ENCODE measurements around the gene CACTIN. TPM values are rescaled to one million over a fixed set of nuclear protein-coding genes. Genes with fewer than 3 reads are reported as not detected.

CACTIN gene
- total RNA-seq, 1 experiment from 2014 or later, result 18.6 TPM

GRCh38 chr19:3661284-3662238 lies 35.0 kb upstream of the CACTIN start:
- no TSS peak for BruUV-seq (replicated peaks)
- ChIA-PET CTCF (no interaction called here), POLR2A (ENCODE audit: unreplicated experiment) (no interaction called here)
- H3K79me2 ChIP-seq (ENCODE audit: low read depth), result no peaks in the 10 kb centered on the region
- H3K4me3 ChIP-seq, result no peak overlapping the region
- DNase-seq, result no peak
- no peaks in the 10 kb centered on the region for H3F3A ChIP-seq (ENCODE audit: insufficient read depth, low read depth)
- no peak overlapping the region for H2AFZ ChIP-seq
- H3K9me3 ChIP-seq (ENCODE audit: insufficient read depth, low read depth), result no peaks in the 10 kb centered on the region
- H4K20me1 ChIP-seq (ENCODE audit: insufficient read depth), result no peaks in the 10 kb centered on the region
- H3K27me3 ChIP-seq (ENCODE audit: insufficient read depth, low read depth), result no peaks in the 10 kb centered on the region
- no peaks in the 10 kb centered on the region for H3K4me1 ChIP-seq (replicated peaks; ENCODE audit: insufficient read depth)
- intact Hi-C loops (cut with micrococcal nuclease; ENCODE audit: unreplicated experiment), result no loop called here
- TF ChIP-seq CTCF (conservative IDR thresholded peaks at IDR 0.05), result no peak
- no peak for TF ChIP-seq EZH2 (IDR thresholded peaks at IDR 0.05; ENCODE audit: low read depth)
- no peak overlapping the region for H3K27ac ChIP-seq
- no peaks in the 10 kb centered on the region for H3K9me2 ChIP-seq (ENCODE audit: insufficient read depth)
- H3K4me2 ChIP-seq, result no peak overlapping the region
- no peaks in the 10 kb centered on the region for H3K36me3 ChIP-seq (ENCODE audit: low read depth)

GRCh38 chr19:3660493-3661219 lies 34.1 kb upstream of the CACTIN start:
- no peaks in the 10 kb centered on the region for H3F3A ChIP-seq (ENCODE audit: insufficient read depth, low read depth)
- intact Hi-C loops (cut with micrococcal nuclease; ENCODE audit: unreplicated experiment), result no loop called here
- no TSS peak for BruUV-seq (replicated peaks)
- H2AFZ ChIP-seq, result no peak overlapping the region
- H3K36me3 ChIP-seq (ENCODE audit: low read depth), result no peaks in the 10 kb centered on the region
- ChIA-PET POLR2A (ENCODE audit: unreplicated experiment) (no interaction called here), CTCF (interaction anchor here (0.6 kb wide), 1 partner anchor 683 kb away, joined by 5 read pairs; the partner anchor contains the start of gene TLE6)
- H3K9me2 ChIP-seq (ENCODE audit: insufficient read depth), result no peaks in the 10 kb centered on the region
- H3K27ac ChIP-seq, result no peak overlapping the region
- no peaks in the 10 kb centered on the region for H3K27me3 ChIP-seq (ENCODE audit: insufficient read depth, low read depth)
- DNase-seq, result no peak
- no peaks in the 10 kb centered on the region for H3K79me2 ChIP-seq (ENCODE audit: low read depth)
- no peaks in the 10 kb centered on the region for H4K20me1 ChIP-seq (ENCODE audit: insufficient read depth)
- no peaks in the 10 kb centered on the region for H3K9me3 ChIP-seq (ENCODE audit: insufficient read depth, low read depth)
- no peak for TF ChIP-seq EZH2 (IDR thresholded peaks at IDR 0.05; ENCODE audit: low read depth)
- TF ChIP-seq CTCF (conservative IDR thresholded peaks at IDR 0.05), result no peak
- no peaks in the 10 kb centered on the region for H3K4me1 ChIP-seq (replicated peaks; ENCODE audit: insufficient read depth)
- H3K4me2 ChIP-seq, result no peak overlapping the region
- H3K4me3 ChIP-seq, result no peak overlapping the region

DNA sequence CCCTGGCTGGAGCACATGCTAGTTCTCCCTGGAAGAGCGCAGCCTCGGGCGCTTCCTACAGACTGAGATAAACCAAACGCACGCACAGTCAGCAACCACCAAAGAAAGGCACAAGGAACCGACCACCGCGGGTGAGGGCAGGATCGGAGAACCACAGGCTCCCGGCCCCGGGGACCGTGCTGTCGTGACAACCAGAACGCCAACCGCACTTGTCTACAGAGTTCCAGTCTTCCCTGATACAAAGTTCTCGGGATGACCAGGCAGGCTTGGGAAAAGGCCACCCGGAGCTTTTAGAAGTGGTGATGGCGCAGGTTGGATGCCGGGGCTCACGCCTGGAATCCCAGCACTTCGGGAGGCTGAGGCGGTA lies 33.1 kb upstream of the CACTIN start:
- Histone ChIP-seq H2AFZ (no peak overlapping the region), H3K4me2 (no peak overlapping the region), H3K4me3 (no peak overlapping the region), H3K9me2 (ENCODE audit: insufficient read depth) (no peaks in the 10 kb centered on the region), H4K20me1 (ENCODE audit: insufficient read depth) (no peaks in the 10 kb centered on the region), H3K36me3 (ENCODE audit: low read depth) (no peaks in the 10 kb centered on the region), H3K79me2 (ENCODE audit: low read depth) (no peaks in the 10 kb centered on the region), H3K4me1 (replicated peaks; ENCODE audit: insufficient read depth) (no peaks in the 10 kb centered on the region), H3K27ac (no peak overlapping the region), H3F3A (ENCODE audit: insufficient read depth, low read depth) (no peaks in the 10 kb centered on the region), H3K27me3 (ENCODE audit: insufficient read depth, low read depth) (no peaks in the 10 kb centered on the region), H3K9me3 (ENCODE audit: insufficient read depth, low read depth) (no peaks in the 10 kb centered on the region)
- no TSS peak for BruUV-seq (replicated peaks)
- intact Hi-C loops (cut with micrococcal nuclease; ENCODE audit: unreplicated experiment), result no loop called here
- ChIA-PET POLR2A (ENCODE audit: unreplicated experiment) (no interaction called here), CTCF (no interaction called here)
- no peak for DNase-seq
- TF ChIP-seq EZH2 (IDR thresholded peaks at IDR 0.05; ENCODE audit: low read depth) (no peak), CTCF (conservative IDR thresholded peaks at IDR 0.05) (no peak)
